Activated CD8-positive, alpha-beta T cell treated with anti-CD3 and anti-CD28 coated beads for 36 hours (primary cell): ENCODE data around the gene OR4K14. TPM values are rescaled to one million over a fixed set of nuclear protein-coding genes. Genes with fewer than 3 reads are reported as not detected.
A peak's percentile ranks its signal among the peaks of the same experiment; 100 is the strongest.
"Not testable (repeated sequence)": the region's sequence is repeated elsewhere in the genome, so short reads cannot be mapped to it uniquely, and the experiment has no call there.

Experiments
- ATAC-seq: fragments of 200-7000 bp; cut with Tn5 transposase; one replicate; pipeline ENCODE4 v1.10.0; 2021; ENCODE audit warnings: mild to moderate bottlenecking, moderate library complexity
- CTCF ChIA-PET: fragments of 350-600 bp; sonication (Branson Sonifier 250); formaldehyde crosslinking; loops from one replicate; lab custom pipeline; 2021; ENCODE audit warnings: antibody characterized with exemption; lab: Charles Lee
- POLR2A ChIA-PET: fragments of 350-600 bp; sonication (Branson Sonifier 250); formaldehyde crosslinking; loops from one replicate; lab custom pipeline; 2021; ENCODE audit warnings: antibody characterized with exemption; lab: Charles Lee
- DNase-seq: peaks from one replicate; pipeline ENCODE4 v3.0.0-alpha.2; 2020
- H3K27ac Mint-ChIP-seq: one replicate; pipeline ENCODE4 v1.8.0; 2021; ENCODE audit warnings: mild to moderate bottlenecking, mixed read lengths
- H3K27me3 Mint-ChIP-seq: one replicate; pipeline ENCODE4 v1.8.0; 2021; ENCODE audit warnings: mixed read lengths
- H3K36me3 Mint-ChIP-seq: one replicate; pipeline ENCODE4 v1.8.0; 2021; ENCODE audit warnings: low read depth, mixed read lengths
- H3K4me1 Mint-ChIP-seq: one replicate; pipeline ENCODE4 v1.8.0; 2021; ENCODE audit warnings: low read depth, mixed read lengths
- H3K4me3 Mint-ChIP-seq: one replicate; pipeline ENCODE4 v1.8.0; 2021; ENCODE audit warnings: mild to moderate bottlenecking, moderate library complexity, mixed read lengths
- H3K9me3 Mint-ChIP-seq: one replicate; pipeline ENCODE4 v1.8.0; 2021; ENCODE audit warnings: mixed read lengths
- CTCF ChIP-seq: fragments of 200-600 bp; IDR thresholded peaks from one replicate; pipeline ENCODE4 v1.8.0; 2022; ENCODE audit warnings: antibody characterized with exemption, mild to moderate bottlenecking
- intact Hi-C: fragments of 100-400 bp; cut with micrococcal nuclease; formaldehyde crosslinking; loops from one replicate; pipeline ENCODE4 v1.10.0; 2022
- total RNA-seq, 2 experiments: library from RNA; stranded (reverse); gene quantifications; one replicate each; pipeline ENCODE4 v1.2.3, GENCODE V29; 2021

OR4K14 gene
- total RNA-seq, 2 experiments from 2014 or later = not detected

- TF ChIP-seq CTCF = no peak
- POLR2A ChIA-PET = no interaction called here
Measured at GRCh38 chr14:19993438-19993837, 25.7 kb downstream of the OR4K14 start.

GRCh38 chr14:19975291-19975690, 43.8 kb downstream of the OR4K14 start, which contains the start of gene OR4K15:
Gene OR4K15, plus strand, starts transcription at chr14:19975591. Its CDS starts 0 bp downstream, at chr14:19975591.
- no peaks in the 10 kb centered on the region for H3K27me3 Mint-ChIP-seq
- POLR2A ChIA-PET = no interaction called here
- CTCF ChIA-PET = no interaction called here

More at GRCh38 chr14:19993438-19993837, 25.7 kb downstream of the OR4K14 start:
- ATAC-seq = no peak
- Mint-ChIP-seq H3K27ac (no peak overlapping the region), H3K27me3 (no peaks in the 10 kb centered on the region), H3K4me1 (no peaks in the 10 kb centered on the region), H3K4me3 (no peak overlapping the region), H3K36me3 (peaks cover 1% of the 10 kb centered on the region), H3K9me3 (peaks cover 9% of the 10 kb centered on the region)
- intact Hi-C loops = no loop called here
- no peak for DNase-seq
- CTCF ChIA-PET = interaction anchor here (1.2 kb wide), 1 partner anchor 13 kb away, joined by 3 read pairs; no protein-coding TSS in a partner anchor

GRCh38 chr14:19974844-19975243, 44.3 kb downstream of the OR4K14 start:
- no peak for TF ChIP-seq CTCF
- CTCF ChIA-PET = no interaction called here
- H3K4me1 Mint-ChIP-seq = peaks cover 27% of the 10 kb centered on the region
- H3K36me3 Mint-ChIP-seq = no peaks in the 10 kb centered on the region
- DNase-seq (peak; percentile 33), ATAC-seq (peak; percentile 70)
- H3K4me3 Mint-ChIP-seq = no peak overlapping the region
- no peak overlapping the region for H3K27ac Mint-ChIP-seq
- intact Hi-C loops = no loop called here
- POLR2A ChIA-PET = no interaction called here
- H3K9me3 Mint-ChIP-seq = peaks cover 3% of the 10 kb centered on the region
- H3K27me3 Mint-ChIP-seq = no peaks in the 10 kb centered on the region

More at GRCh38 chr14:19975291-19975690, 43.8 kb downstream of the OR4K14 start, which contains the start of gene OR4K15:
- Mint-ChIP-seq H3K4me1 (peaks cover 27% of the 10 kb centered on the region), H3K27ac (no peak within 1 kb of the TSS), H3K9me3 (peaks cover 3% of the 10 kb centered on the region), H3K36me3 (no peaks in the 10 kb centered on the region), H3K4me3 (no peak within 1 kb of the TSS)
- intact Hi-C loops = no loop called here
- ATAC-seq = no peak
- TF ChIP-seq CTCF = no peak
- no peak for DNase-seq

- H3K9me3 Mint-ChIP-seq, intact Hi-C loops, CTCF ChIA-PET, ATAC-seq, POLR2A ChIA-PET, H3K4me3 Mint-ChIP-seq, H3K27me3 Mint-ChIP-seq, DNase-seq, H3K36me3 Mint-ChIP-seq, H3K27ac Mint-ChIP-seq: not testable (repeated sequence)
- peaks cover 22% of the 10 kb centered on the region for H3K4me1 Mint-ChIP-seq
Measured at GRCh38 chr14:19969735-19970134, 49.4 kb downstream of the OR4K14 start.

Other genes with a start within 250 kb of the OR4K14 start
- gene OR4M1, start 245.8 kb downstream of the OR4K14 start, total RNA-seq = not detected
- not detected for gene OR4N2, start 215.5 kb downstream of the OR4K14 start, total RNA-seq
- not detected for gene OR4K2, start 144.2 kb downstream of the OR4K14 start, total RNA-seq
- not detected for gene OR4K5, start 98.7 kb downstream of the OR4K14 start, total RNA-seq
- gene OR4K1, start 88.4 kb downstream of the OR4K14 start, total RNA-seq = not detected
- not detected for gene OR4K15, start 43.7 kb downstream of the OR4K14 start, total RNA-seq
- gene OR4Q2, start 17.1 kb downstream of the OR4K14 start, total RNA-seq = not detected
- gene OR4K13, start 16.7 kb upstream of the OR4K14 start, total RNA-seq = not detected
- not detected for gene OR4L1, start 40.7 kb upstream of the OR4K14 start, total RNA-seq
- not detected for gene OR4K17, start 91.4 kb upstream of the OR4K14 start, total RNA-seq
- gene OR4N5, start 119.5 kb upstream of the OR4K14 start, total RNA-seq = not detected
- gene OR11G2, start 171.6 kb upstream of the OR4K14 start, total RNA-seq = not detected
- not detected for gene OR11H6, start 204.4 kb upstream of the OR4K14 start, total RNA-seq
- not detected for gene OR11H7, start 209.7 kb upstream of the OR4K14 start, total RNA-seq
- not detected for gene OR11H4, start 220.0 kb upstream of the OR4K14 start, total RNA-seq